Kidney tubule cell (primary cell): ENCODE data around the gene IFIT5.
A peak's percentile ranks its signal among the peaks of the same experiment; 100 is the strongest.
"Not testable (repeated sequence)": the region's sequence is repeated elsewhere in the genome, so short reads cannot be mapped to it uniquely, and the experiment has no call there.

Source experiments
- DNase-seq: peaks from one replicate; pipeline ENCODE4 v3.0.0-alpha.2; 2018; ENCODE audit warnings: low spot score

IFIT5 gene

GRCh38 chr10:89414146-89414878, at the start of gene IFIT5:
IFIT5 (plus strand) TSS chr10:89414568; CDS start chr10:89414799, 231 bp downstream.
- peak; percentile 71 for DNase-seq

- DNase-seq, result no peak
Observed at GRCh38 chr10:89367529-89367928, 46.8 kb upstream of the IFIT5 start.

GRCh38 chr10:89368129-89368528, 46.2 kb upstream of the IFIT5 start:
- no peak for DNase-seq

- DNase-seq, result peak; percentile 42
Observed at GRCh38 chr10:89369156-89370105, 44.9 kb upstream of the IFIT5 start.

- no peak for DNase-seq
Observed at GRCh38 chr10:89371079-89371478, 43.3 kb upstream of the IFIT5 start.

GRCh38 chr10:89371987-89372386, 42.4 kb upstream of the IFIT5 start:
- DNase-seq, result no peak

- peak; percentile 96 for DNase-seq
Observed at GRCh38 chr10:89373916-89374711, 40.3 kb upstream of the IFIT5 start.

- DNase-seq, result no peak
Observed at GRCh38 chr10:89374713-89375141, 39.6 kb upstream of the IFIT5 start.

GRCh38 chr10:89377705-89378637, 36.4 kb upstream of the IFIT5 start, which contains the start of gene IFIT1B:
IFIT1B (plus strand) TSS chr10:89378056; CDS start chr10:89378136, 80 bp downstream.
- no peak for DNase-seq

- no peak for DNase-seq
Observed at GRCh38 chr10:89379103-89379502, 35.3 kb upstream of the IFIT5 start.

- no peak for DNase-seq
Observed at GRCh38 chr10:89382757-89383156, 31.6 kb upstream of the IFIT5 start.

GRCh38 chr10:89384474-89385340, 29.7 kb upstream of the IFIT5 start:
- DNase-seq, result no peak

- no peak for DNase-seq
Observed at GRCh38 chr10:89388806-89389205, 25.6 kb upstream of the IFIT5 start.

GRCh38 chr10:89389254-89389653, 25.1 kb upstream of the IFIT5 start:
- peak; percentile 49 for DNase-seq

GRCh38 chr10:89390476-89391225, 23.7 kb upstream of the IFIT5 start:
- DNase-seq, result no peak

- DNase-seq, result not testable (repeated sequence)
Observed at GRCh38 chr10:89391226-89391576, 23.2 kb upstream of the IFIT5 start.

- peak; percentile 89 for DNase-seq
Observed at GRCh38 chr10:89391907-89392756, 22.2 kb upstream of the IFIT5 start, which contains the start of gene IFIT1. IFIT1 (plus strand) TSS chr10:89392623; CDS start chr10:89392713, 90 bp downstream.

GRCh38 chr10:89392974-89393373, 21.4 kb upstream of the IFIT5 start:
- DNase-seq, result peak; percentile 64
